Chondrocyte (in vitro differentiated cells): ENCODE results near the gene OSBPL8. TPM values are rescaled to one million over a fixed set of nuclear protein-coding genes. Genes with fewer than 3 reads are reported as not detected.

ENCODE experiments used
- DNase-seq: peaks from one replicate; pipeline ENCODE4 v3.0.0; 2021; ENCODE audit warnings: mixed read lengths, low spot score
- H3K27ac Mint-ChIP-seq: one replicate; pipeline ENCODE4 v1.8.0; 2021; ENCODE audit warnings: mild to moderate bottlenecking, moderate library complexity, mixed read lengths; ENCODE audit not compliant: unreplicated experiment
- H3K27me3 Mint-ChIP-seq: 2 replicates; pipeline ENCODE4 v1.8.0; 2021; ENCODE audit warnings: low read depth, mixed read lengths
- H3K36me3 Mint-ChIP-seq: 2 replicates; pipeline ENCODE4 v1.8.0; 2021; ENCODE audit warnings: low read depth, mixed read lengths
- H3K4me1 Mint-ChIP-seq: 2 replicates; pipeline ENCODE4 v1.8.0; 2021; ENCODE audit warnings: low read depth, mild to moderate bottlenecking, mixed read lengths
- H3K4me3 Mint-ChIP-seq: one replicate; pipeline ENCODE4 v1.8.0; 2021; ENCODE audit warnings: mild to moderate bottlenecking, moderate library complexity, mixed read lengths; ENCODE audit not compliant: unreplicated experiment
- H3K9me3 Mint-ChIP-seq: 2 replicates; pipeline ENCODE4 v1.8.0; 2021; ENCODE audit warnings: low read depth, mixed read lengths
- total RNA-seq: library from RNA; stranded (reverse); gene quantifications from 3 replicates; pipeline ENCODE4 v1.2.1, GENCODE V29; 2021
- TF ChIP-seq, protein P1 (sequence below): fragments of 200-600 bp; sonication (generic); IDR thresholded peaks from 2 replicates; pipeline ENCODE4 v1.5.0; 2021; ENCODE audit warnings: antibody characterized with exemption, mild to moderate bottlenecking, moderate library complexity

OSBPL8 gene
- total RNA-seq, 1 donor from 2014 or later = 105 TPM

DNA sequence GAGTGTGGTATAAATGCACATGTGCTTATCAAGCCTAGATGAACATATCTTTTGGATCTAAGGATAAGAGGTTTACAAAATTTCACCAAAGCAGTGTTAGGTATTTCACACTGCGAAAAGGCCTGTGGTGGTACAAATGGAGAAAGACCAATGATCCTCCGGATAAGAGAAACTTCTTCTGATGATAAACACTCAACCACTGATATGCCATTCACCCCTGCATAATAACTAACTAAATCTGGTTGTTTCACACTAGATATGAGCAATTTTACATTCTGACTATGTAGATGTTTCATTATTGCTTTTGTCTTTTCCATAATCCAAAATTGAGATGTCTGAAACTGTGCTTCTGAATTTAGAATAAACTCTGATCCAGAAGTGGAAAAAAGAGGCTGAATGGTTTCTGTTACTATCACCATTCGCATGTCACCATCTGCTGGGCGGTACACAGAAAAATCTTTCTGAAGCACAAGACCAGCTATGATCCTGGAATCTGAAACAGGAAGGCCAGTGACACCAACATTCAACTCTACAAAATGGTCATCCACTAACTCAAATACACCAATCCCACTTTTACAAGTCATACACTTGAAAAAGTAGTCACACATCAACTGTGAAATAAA lies 212.7 kb downstream of the OSBPL8 start:
- H3K4me3 Mint-ChIP-seq = peak overlapping the region; percentile 92

DNA sequence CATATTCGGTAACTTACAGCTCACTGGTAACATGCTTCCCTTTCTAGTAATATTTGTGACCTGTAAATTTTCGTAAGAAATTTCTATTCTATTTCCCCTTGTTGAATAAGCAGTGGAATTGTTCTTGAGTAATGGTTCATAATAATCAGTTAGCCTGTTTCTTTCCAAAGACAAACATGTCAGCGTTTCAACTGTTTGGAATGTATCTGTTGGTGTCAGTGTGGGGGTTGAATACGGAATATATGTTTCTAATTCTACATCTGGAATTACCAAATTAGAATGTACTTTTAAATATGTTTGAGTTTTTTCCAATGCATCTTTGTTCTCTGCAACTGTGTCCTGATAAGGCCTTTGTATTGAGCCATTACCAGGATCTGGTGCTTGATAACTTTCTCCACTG lies 213.3 kb downstream of the OSBPL8 start:
- no peaks in the 10 kb centered on the region for H3K27me3 Mint-ChIP-seq
- DNase-seq = no peak
- TF ChIP-seq, protein P1, sequence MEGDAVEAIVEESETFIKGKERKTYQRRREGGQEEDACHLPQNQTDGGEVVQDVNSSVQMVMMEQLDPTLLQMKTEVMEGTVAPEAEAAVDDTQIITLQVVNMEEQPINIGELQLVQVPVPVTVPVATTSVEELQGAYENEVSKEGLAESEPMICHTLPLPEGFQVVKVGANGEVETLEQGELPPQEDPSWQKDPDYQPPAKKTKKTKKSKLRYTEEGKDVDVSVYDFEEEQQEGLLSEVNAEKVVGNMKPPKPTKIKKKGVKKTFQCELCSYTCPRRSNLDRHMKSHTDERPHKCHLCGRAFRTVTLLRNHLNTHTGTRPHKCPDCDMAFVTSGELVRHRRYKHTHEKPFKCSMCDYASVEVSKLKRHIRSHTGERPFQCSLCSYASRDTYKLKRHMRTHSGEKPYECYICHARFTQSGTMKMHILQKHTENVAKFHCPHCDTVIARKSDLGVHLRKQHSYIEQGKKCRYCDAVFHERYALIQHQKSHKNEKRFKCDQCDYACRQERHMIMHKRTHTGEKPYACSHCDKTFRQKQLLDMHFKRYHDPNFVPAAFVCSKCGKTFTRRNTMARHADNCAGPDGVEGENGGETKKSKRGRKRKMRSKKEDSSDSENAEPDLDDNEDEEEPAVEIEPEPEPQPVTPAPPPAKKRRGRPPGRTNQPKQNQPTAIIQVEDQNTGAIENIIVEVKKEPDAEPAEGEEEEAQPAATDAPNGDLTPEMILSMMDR = no peak
- H3K4me1 Mint-ChIP-seq = peaks cover 40% of the 10 kb centered on the region
- H3K27ac Mint-ChIP-seq = peak overlapping the region; percentile 9
- H3K36me3 Mint-ChIP-seq = no peaks in the 10 kb centered on the region
- no peak overlapping the region for H3K4me3 Mint-ChIP-seq
- no peaks in the 10 kb centered on the region for H3K9me3 Mint-ChIP-seq

More for the DNA sequence above, 212.7 kb downstream of the OSBPL8 start:
- H3K27me3 Mint-ChIP-seq = no peaks in the 10 kb centered on the region
- TF ChIP-seq, protein P1 = peak; percentile 86
- peak overlapping the region; percentile 91 for H3K27ac Mint-ChIP-seq
- no peak for DNase-seq
- H3K4me1 Mint-ChIP-seq = peaks cover 33% of the 10 kb centered on the region
- no peaks in the 10 kb centered on the region for H3K36me3 Mint-ChIP-seq
- no peaks in the 10 kb centered on the region for H3K9me3 Mint-ChIP-seq

DNA sequence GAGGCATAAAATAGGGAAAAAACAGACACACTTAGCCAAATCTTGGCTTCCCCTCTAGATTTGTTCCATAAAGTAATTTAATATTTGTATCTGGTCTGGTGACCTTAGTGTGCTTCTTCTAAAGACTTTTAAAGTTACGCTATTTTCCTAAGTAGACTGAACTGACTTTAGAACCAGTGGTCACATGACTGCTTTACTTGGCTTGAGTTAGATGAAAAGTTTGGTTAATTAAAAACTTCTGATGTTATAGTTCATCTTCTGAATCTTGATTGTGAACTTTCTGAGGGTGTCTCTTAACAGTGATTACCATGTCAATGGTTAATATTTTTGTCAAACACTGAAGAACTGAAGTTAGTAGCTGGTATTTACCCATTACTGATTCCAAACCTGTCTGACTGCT lies 214.0 kb downstream of the OSBPL8 start:
- Mint-ChIP-seq H3K36me3 (no peaks in the 10 kb centered on the region), H3K27me3 (no peaks in the 10 kb centered on the region), H3K4me1 (peaks cover 42% of the 10 kb centered on the region), H3K9me3 (no peaks in the 10 kb centered on the region), H3K27ac (peak overlapping the region; percentile 29), H3K4me3 (no peak overlapping the region)
- no peak for DNase-seq
- TF ChIP-seq, protein P1 = no peak

DNA sequence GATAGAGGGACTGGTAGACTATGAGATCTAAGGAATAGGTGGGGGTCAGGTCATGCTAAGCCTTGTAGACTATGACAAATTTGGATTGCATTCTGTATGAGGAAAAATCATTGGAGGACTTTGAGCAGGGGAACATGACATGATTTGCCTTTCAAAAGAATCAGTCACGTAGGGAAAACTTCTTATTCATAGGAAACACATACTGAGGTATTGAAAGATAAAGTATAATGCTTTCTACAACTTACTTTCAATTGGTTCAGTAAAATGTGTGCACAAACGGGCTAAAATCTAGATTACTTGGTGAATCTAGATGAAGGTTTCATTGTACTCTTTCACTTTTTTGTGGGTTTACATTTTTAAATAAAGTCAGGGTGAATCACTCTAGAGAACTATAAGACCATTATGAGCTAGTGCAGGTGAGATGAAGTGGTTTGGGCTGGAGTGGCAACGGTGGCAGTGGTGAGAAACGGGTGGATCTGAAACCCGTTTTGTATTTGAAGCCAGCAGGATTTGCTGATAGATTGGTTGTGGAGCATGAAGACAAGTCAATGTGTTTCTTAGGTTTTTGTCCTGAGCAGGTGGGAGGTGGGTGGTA lies 218.0 kb downstream of the OSBPL8 start:
- H3K4me3 Mint-ChIP-seq = no peak overlapping the region
- TF ChIP-seq, protein P1 = no peak
- peaks cover 40% of the 10 kb centered on the region for H3K4me1 Mint-ChIP-seq
- no peaks in the 10 kb centered on the region for H3K27me3 Mint-ChIP-seq
- no peaks in the 10 kb centered on the region for H3K36me3 Mint-ChIP-seq
- H3K9me3 Mint-ChIP-seq = no peaks in the 10 kb centered on the region
- DNase-seq = no peak
- H3K27ac Mint-ChIP-seq = no peak overlapping the region

DNA sequence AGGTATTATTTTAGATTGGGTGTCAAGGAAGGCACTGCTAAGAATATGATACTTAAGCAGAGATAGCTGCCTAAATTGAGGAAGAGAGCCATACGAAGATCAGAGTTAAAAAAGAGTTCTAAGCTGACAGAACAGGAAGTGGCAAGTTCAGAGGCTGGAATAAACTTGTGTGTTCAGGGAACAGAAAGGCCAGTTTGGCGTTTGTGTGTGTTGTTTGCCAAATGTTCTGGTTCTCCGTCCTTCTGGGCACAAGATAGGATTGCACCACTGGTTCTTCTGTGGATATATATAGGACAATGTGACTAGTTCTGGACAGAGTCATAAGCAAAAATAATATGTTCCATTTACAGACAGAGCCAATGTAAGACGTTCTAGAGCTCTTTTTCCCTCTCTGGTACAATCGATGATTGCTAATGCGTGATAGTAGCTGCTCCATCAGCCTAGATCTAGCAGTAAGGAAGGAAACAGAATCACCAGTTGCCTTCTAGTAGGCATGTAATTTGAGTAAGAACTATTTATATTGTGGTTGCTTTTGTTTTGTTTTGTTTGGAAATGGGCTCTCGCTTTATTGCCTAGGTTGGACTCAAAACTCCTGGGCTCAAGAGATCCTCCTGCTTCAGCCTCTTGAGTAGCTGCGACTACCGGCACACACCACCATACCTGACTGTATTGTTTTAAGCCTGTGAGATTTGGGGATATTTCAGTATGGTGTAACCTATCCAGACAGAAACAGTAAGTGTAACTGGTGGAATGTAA lies 218.7 kb downstream of the OSBPL8 start:
- Mint-ChIP-seq H3K4me1 (peaks cover 40% of the 10 kb centered on the region), H3K27me3 (no peaks in the 10 kb centered on the region), H3K36me3 (no peaks in the 10 kb centered on the region), H3K27ac (no peak overlapping the region), H3K9me3 (no peaks in the 10 kb centered on the region), H3K4me3 (no peak overlapping the region)
- DNase-seq = no peak
- TF ChIP-seq, protein P1 = no peak
